Lung (tissue), 12 donors: Measurements from ENCODE around the gene P2RX6. TPM values are rescaled to one million over a fixed set of nuclear protein-coding genes. Genes with fewer than 3 reads are reported as not detected.
"Not testable (repeated sequence)": the region's sequence is repeated elsewhere in the genome, so short reads cannot be mapped to it uniquely, and the experiment has no call there.

Experiments used
- ATAC-seq: fragments of 200-7000 bp; cut with Tn5 transposase; one replicate; pipeline ENCODE4 v1.9.1; 2020; ENCODE audit warnings: moderate number of reproducible peaks; ENCODE audit not compliant: insufficient read depth, low FRiP score
- DNase-seq, 3 donors: peaks; one replicate each; pipeline ENCODE4 v3.0.0-alpha.2; 2013 to 2017
- H3K27ac ChIP-seq, 2 donors: one replicate each; pipeline ENCODE4 v1.5.1; 2013; ENCODE audit warnings: mild to moderate bottlenecking in 2 of 2, moderate library complexity in 2 of 2, control low read depth in 1 of 2, inconsistent platforms in 1 of 2, low read depth in 1 of 2, low read length in 1 of 2
- H3K27me3 ChIP-seq, 3 donors: one replicate each; pipeline ENCODE4 v1.5.1; 2013; ENCODE audit warnings: low read length in 2 of 3; ENCODE audit not compliant: control insufficient read depth in 3 of 3, insufficient read depth in 3 of 3
- H3K36me3 ChIP-seq, 4 donors: one replicate each; pipeline ENCODE4 v1.5.1; 2013; ENCODE audit warnings: low read length in 4 of 4, mild to moderate bottlenecking in 1 of 4, moderate library complexity in 1 of 4; ENCODE audit not compliant: control insufficient read depth in 4 of 4, insufficient read depth in 4 of 4
- H3K4me1 ChIP-seq, 5 donors: one replicate each; pipeline ENCODE4 v1.5.1; 2013; ENCODE audit warnings: low read length in 5 of 5, mild to moderate bottlenecking in 2 of 5, moderate library complexity in 1 of 5; ENCODE audit not compliant: control insufficient read depth in 5 of 5, insufficient read depth in 5 of 5
- H3K4me3 ChIP-seq: one replicate; pipeline ENCODE4 v1.5.1; 2013; ENCODE audit warnings: mild to moderate bottlenecking, control low read depth, moderate library complexity
- H3K9ac ChIP-seq, 2 donors: one replicate each; pipeline ENCODE4 v1.5.1; 2013; ENCODE audit warnings: low read length in 2 of 2, control low read depth in 1 of 2; ENCODE audit not compliant: insufficient read depth in 1 of 2
- H3K9me3 ChIP-seq, 4 donors: one replicate each; pipeline ENCODE4 v1.5.1; 2013; ENCODE audit warnings: low read length in 3 of 4, mild to moderate bottlenecking in 1 of 4, moderate library complexity in 1 of 4; ENCODE audit not compliant: control insufficient read depth in 4 of 4, insufficient read depth in 3 of 4
- CTCF ChIP-seq: IDR thresholded peaks from 2 replicates; pipeline ENCODE4 v1.5.1; 2012; ENCODE audit warnings: mild to moderate bottlenecking; ENCODE audit errors: control extremely low read depth, extremely low read depth
- WGBS, 2 donors: extraction: QIAGEN DNeasy Blood & Tissue Kit; methylation state at CpG; one replicate each; pipeline ENCODE4 v1.1.7; 2013; 5-methylcytosine and 5-hydroxymethylcytosine counted together
- polyA plus RNA-seq, 2 donors: library from polyadenylated mRNA; stranded (reverse); fragments of 200-250 nt; gene quantifications; one replicate each; pipeline ENCODE4 v1.2.1, GENCODE V29; 2013
- total RNA-seq, 2 donors: library from RNA; depleted of rRNA in 1 of 2; stranded (reverse); fragments of >200 nt in 1 of 2; gene quantifications; one replicate each; pipeline ENCODE4 v1.2.1, GENCODE V29; 2014 to 2021
- donor health status: control.
- donor health status: control.
- donor health status: Bipolar disorder and iron deficiency.
- donor health status: healthy.
- donor health status: DM: yes; HTN: yes; CAD: no.

Gene P2RX6
- total and polyA plus RNA-seq, 4 donors: 0.21 to 2.2 (median 0.93) TPM

- Histone ChIP-seq H3K4me1 (peaks cover 0 to 3% (median 0%) of the 10 kb centered on the region in 5 donors), H3K36me3 (no peaks in the 10 kb centered on the region), H3K9me3 (no peaks in the 10 kb centered on the region), H3K27me3 (peaks cover 0 to 16% (median 5%) of the 10 kb centered on the region in 3 donors), H3K27ac (no peak overlapping the region), H3K4me3 (no peak overlapping the region), H3K9ac (no peak overlapping the region)
- TF ChIP-seq CTCF: no peak
- 59 to 71% methylated on average over 19 of the region's 19 CpGs for WGBS, 2 donors
- DNase-seq (no peak), ATAC-seq (no peak)
Observed at GRCh38 chr22:20967697-20968211, 47.2 kb upstream of the P2RX6 start.

GRCh38 chr22:20968281-20968977 is 46.5 kb upstream of the P2RX6 start:
- H3K27ac ChIP-seq: no peak overlapping the region
- H3K4me1 ChIP-seq: peaks cover 0 to 3% (median 0%) of the 10 kb centered on the region in 5 donors
- DNase-seq: no peak
- H3K9me3 ChIP-seq: no peaks in the 10 kb centered on the region
- H3K27me3 ChIP-seq: peaks cover 0 to 16% (median 5%) of the 10 kb centered on the region in 3 donors
- no peak for ATAC-seq
- H3K36me3 ChIP-seq: no peaks in the 10 kb centered on the region
- no peak for TF ChIP-seq CTCF
- H3K4me3 ChIP-seq: no peak overlapping the region
- H3K9ac ChIP-seq: no peak overlapping the region
- 76 to 85% methylated on average over 7 of the region's 7 CpGs for WGBS, 2 donors

GRCh38 chr22:20970939-20971657 is 43.9 kb upstream of the P2RX6 start:
- Histone ChIP-seq H3K27ac (no peak overlapping the region), H3K9me3 (no peaks in the 10 kb centered on the region), H3K36me3 (no peaks in the 10 kb centered on the region), H3K4me1 (peaks cover 0 to 3% (median 0%) of the 10 kb centered on the region in 5 donors), H3K9ac (no peak overlapping the region), H3K27me3 (no peaks in the 10 kb centered on the region), H3K4me3 (no peak overlapping the region)
- TF ChIP-seq CTCF: no peak
- DNase-seq (no peak), ATAC-seq (no peak)
- 69 to 79% methylated on average over 4 of the region's 4 CpGs for WGBS, 2 donors

- not testable (repeated sequence) for DNase-seq, ATAC-seq, H3K9ac ChIP-seq, H3K4me3 ChIP-seq, H3K9me3 ChIP-seq, H3K36me3 ChIP-seq, H3K27ac ChIP-seq, H3K4me1 ChIP-seq, H3K27me3 ChIP-seq
- 64 to 82% methylated on average over 11 of the region's 11 CpGs for WGBS, 2 donors
Observed at GRCh38 chr22:20972014-20972694, 42.8 kb upstream of the P2RX6 start.
